ENCODE measurements around the gene MNX1.
A peak's percentile ranks its signal among the peaks of the same experiment; 100 is the strongest.

The MNX1 gene

DNA sequence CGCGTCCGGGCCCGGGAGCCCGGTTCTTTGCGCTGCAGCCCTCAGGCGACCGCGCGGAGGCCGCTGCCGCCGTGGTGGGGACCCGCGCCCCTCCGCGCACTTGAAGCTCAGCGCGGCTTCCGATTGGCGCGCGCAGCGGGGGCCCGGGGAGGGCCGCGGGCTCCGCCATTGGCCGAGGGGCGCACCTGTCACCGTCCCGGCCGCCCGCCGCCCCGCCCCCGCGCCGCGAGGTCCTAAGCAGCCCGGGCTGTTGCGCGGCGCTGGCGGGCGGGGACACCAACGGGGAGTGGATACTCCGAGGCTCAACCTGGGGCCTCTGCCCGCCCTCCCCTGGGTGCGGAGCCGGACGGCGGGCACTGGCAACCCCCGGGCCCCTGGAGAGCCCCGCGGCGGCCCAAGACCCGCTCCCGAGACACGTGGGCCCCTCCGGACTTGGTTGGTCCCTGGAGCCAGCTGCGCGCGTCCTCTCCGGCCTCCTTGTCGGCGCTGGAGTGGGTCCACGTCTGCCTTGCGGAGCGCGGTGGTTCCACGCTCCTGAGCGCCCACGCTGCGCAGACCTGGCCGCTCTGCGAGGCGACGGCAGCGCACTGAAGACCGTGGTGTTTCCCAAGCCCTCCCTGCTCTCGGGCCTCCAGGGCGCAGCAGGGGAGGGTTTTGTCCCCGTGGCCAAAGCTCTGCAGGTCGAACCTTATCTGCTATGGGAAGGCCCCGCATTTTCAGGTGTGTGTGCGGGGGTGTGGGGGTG, at the start of gene MNX1:
Gene MNX1, minus strand, starts transcription at position 76 of the 745 bp plus-strand sequence. CDS start 313 bp downstream, outside the sequence.
- DNase-seq (ENCODE audit: low read depth in 2 of 2) = no peak

DNA sequence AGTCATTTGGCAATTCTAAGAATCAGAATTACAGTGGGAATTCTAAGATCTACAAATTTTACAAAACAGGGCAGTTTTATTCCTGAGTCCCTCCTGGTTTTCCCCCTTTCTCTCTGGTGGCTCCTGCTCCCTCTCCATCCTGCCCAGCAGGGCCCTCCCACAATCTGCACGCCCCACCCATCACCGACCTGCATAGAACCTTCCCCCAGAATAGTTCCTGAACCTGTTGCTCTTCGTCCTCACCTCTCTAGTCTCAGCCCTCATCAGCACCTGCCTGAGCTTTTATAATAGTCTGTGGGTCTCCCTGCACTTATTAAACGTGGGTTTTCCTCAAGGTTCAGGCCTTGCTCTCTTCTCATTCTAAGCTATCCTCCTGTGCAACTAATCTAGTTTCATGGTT, 49.1 kb upstream of the MNX1 start:
- DNase-seq (ENCODE audit: low read depth in 2 of 2) = no peak

DNA sequence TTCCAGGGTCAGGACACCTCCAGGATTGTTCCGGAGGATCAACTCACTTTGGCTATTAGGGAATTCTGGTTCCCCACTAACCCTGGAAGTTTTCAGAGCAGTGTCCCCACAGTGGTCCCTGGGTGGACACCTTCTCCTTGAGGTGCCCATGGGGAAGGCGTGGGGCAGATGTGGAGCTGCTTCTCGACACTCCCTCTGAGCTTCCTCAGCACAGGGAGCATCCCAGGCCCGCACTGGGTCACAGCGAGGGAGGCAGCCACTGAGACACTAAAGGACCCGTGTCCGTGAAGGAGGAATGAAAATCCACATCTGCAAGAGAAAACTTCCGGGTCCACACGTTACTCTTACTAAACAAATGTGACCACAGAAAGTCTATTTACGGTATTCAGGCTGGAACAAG, 48.2 kb upstream of the MNX1 start:
- no peak for DNase-seq (ENCODE audit: low read depth in 2 of 2)

DNA sequence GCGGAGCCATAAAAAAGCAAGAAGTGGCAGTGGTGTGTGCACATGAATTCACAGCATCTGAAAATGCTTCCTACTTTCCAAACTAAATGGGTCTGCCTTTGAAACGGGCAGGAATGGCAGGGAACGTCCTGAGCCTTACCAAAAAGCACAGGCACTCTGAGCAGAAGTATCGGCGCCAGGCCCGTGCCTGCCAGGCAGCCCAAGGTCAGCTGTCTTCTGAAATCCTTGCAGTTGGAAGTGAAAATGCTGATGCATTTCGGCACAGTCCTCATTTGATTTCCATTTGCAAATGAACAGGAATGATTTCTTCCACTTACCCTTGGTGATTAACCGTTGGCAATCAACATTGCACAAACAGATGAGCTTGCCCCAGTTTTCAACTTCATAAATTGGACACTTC, 47.6 kb upstream of the MNX1 start:
- no peak for DNase-seq (ENCODE audit: low read depth in 2 of 2)

DNA sequence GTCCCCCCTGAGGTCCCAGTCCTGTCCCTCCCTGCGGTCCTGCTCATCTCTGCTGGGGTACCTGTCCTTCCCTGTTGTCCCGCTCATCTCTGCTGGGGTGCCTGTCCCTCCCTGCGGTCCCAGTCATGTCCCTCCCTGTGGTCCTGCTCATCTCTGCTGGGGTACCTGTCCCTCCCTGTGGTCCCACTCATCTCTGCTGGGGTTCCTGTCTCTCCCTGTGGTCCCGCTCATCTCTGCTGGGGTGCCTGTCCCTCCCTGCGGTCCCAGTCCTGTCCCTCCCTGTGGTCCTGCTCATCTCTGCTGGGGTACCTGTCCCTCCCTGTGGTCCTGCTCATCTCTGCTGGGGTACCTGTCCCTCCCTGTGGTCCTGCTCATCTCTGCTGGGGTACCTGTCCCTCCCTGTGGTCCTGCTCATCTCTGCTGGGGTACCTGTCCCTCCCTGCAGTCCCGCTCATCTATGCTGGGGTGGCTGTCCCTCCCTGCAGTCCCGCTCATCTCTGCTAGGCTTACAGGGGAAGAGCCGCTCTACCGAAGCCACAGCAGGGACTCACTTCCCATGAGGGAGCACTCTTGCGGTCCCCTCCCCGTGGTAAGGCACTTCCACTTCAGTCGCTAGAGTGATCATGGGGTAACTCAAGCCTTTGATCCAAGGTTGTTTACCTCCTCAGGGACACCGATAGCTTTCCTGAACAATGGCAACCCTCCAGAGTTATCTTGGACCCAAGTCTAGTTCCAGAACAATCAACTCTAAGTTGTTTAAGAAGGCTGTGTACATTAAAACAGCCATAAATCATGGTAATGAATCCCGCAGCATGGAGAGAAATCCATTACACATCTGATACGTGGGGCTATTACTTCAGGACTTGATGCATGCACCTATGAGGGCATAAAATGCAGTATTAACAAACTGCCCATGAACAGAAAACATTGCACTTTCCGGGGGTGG, 46.8 kb upstream of the MNX1 start:
- no peak for DNase-seq (ENCODE audit: low read depth in 2 of 2)

DNA sequence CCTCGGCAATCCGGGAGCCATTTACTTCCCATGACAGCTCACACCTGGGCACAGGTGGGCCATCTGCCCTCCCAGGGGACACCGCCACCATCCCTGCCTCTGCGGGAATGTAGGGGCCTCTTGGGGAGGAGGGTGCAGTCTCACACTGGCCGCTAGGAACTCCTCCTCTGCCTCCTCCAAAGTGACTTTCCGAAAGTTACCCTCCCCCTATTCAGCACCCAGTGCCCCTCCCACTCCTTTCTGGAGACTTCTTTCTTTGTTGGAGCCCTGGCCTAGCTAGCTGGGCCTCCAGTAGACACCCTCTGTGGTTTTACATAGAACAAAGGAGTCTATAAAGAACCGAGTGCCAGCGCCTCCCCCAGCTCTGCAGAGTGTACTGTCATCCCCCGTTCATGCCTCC, 45.8 kb upstream of the MNX1 start:
- no peak for DNase-seq (ENCODE audit: low read depth in 2 of 2)

DNA sequence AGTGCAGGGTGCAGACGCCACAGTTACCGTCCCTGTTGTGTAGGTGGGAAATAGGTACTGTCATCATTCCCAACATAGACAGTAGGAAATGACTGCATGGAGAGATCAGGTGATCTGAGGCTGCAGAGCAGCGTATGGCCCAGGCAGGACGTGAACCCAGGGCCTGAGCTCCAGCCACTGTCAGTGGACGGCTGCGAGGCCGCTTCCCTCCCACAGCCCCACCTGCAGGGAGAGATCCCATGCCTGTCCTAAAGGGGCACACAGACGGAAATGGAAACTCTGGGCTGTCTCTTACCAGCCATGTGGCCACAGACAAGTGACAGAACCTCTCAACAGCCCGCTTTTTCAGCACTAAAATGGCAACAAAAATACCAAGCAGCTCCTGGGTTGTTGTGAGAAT, 44.5 kb upstream of the MNX1 start:
- no peak for DNase-seq (ENCODE audit: low read depth in 2 of 2)

DNA sequence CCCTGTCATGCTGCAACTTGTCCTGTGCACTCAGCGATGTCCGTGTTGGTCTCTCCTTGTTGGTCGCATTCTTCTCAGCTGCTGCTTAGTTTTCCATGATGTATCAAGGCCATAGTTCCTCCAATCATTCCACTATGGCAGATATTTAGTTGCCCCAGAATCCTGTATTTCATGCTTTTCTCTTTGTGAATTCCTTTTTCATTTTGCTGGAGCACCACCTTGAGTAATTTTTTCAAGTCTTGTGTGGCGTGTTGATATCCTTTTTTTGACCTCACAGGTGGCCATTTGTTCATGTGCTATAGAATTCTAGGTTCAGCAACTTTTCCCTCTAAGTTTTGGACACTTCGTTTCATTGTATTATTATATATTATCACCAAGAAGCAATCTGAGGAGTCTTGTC, 42.7 kb upstream of the MNX1 start:
- no peak for DNase-seq (ENCODE audit: low read depth in 2 of 2)

DNA sequence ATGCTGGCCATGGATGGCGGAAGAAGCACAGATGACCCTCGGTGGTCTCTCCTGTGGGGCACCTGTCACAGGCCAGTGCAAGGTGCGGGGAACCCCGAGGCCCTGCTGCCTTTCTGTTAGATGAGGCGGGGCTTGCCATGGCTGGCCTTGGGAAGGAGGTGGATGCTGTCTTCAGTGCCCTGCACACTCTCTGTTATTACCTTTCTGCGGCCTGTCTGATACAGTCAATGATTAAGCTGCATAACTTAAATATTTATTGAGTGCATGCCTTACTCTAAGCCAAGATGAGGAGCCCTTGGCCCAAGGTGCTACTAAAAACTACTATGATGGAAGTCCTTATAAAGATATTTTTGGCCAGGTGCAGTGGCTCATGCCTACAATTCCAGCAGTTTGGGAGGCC, 36.7 kb upstream of the MNX1 start:
- DNase-seq (ENCODE audit: low read depth in 2 of 2) = no peak

DNA sequence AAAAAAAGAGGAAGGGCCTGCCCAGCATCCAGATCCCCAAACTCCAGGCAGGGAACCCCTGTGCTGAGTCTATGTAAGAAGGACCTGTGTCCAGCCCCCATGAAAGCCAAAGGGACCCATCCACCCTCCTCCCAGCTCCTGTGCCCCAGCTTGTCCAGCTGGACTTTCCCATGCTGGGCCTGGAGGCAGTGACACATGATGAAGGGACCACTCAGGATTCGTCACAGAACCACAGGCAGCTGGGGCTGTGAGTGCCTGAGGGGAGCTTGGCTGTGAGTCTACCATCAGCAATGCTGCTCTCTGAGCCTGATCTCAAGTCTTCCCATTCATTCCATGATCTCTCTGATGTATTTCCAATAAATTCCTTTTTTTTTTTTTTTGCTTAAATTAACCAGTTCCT, 36.2 kb upstream of the MNX1 start:
- DNase-seq (ENCODE audit: low read depth in 2 of 2) = peak in 1 of 2 experiments; percentile 6

DNA sequence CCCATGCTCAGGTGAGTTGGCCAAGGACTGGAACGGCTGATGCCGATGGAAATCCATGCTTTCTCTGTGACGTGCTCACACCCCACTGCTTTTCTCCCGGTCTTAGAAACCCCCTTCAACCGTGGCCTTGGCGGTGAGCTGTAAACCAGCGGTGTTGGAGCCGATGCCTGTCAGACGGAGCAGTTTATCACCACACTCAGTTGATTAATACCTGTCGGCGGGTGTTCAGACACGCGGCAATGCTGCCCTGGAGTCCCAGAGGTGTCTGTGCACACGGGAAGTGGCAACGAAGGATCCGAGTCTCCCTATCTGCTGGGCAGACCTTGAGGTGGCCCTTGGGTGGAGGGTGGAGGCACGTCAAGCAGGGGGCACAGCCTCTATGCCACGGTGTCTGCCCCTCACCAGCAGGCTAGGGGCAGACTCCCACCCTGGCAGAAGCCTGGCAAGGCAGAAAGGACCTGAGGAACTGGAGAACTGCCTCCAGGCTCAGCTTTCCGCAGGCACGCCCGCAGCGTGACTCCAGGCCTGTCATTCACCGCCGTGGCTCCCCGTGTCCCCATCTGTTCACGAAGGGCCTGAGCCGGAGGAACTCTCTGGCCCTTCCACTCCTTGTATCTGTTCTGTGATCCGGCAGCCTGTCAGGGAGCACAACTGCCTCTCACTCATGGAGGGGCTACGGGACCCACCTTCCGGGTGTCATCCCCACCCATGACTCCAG, 34.6 kb upstream of the MNX1 start:
- no peak for DNase-seq (ENCODE audit: low read depth in 2 of 2)

DNA sequence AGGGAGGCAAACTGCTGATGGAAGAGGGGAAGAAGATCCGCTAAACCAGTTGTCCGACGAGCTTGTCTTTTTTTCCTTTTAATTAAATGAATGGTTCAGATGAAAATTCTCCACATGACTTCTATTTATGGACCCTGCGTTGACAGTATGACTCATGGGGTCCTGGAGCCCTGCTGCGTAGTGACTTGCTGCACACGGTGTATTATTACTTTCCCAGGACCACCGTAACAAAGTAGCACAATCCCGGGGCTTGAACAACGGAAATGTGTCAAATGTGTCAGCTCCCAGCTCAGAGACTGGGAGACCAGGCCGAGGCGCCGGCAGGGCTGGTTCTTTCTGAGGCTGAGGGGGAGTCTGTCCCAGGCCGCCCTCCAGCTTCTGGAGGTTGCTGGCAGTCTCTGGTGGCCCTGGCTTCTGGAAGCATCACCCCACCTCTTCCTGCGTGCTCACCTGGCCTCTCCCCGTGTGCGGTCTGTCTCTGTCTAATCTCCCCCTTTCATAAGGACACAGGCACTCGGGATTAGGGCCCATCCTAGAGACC, 33.8 kb upstream of the MNX1 start:
- DNase-seq (ENCODE audit: low read depth in 2 of 2) = peak in 1 of 2 experiments; percentile 9

DNA sequence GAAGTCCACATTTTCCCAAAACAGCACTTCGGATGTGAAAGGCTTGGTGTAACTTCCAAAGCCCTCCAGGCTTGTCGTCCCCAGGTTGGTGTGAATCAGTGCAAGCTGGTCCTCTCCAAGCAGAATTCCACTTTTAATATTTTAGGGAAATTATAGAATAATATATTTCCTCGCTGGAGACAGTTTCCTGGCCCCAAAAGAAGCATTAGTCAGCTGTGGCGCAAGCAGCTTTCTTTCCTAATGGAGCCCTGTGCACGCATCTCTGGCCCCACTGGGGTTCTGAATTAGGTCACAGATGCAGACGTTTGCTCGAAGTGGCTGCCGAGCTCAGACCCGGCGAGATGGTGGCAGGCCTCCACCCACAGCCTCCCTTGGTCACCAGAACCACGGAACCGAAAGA, 33.3 kb upstream of the MNX1 start:
- peak; percentile 52 to 62 for DNase-seq (ENCODE audit: low read depth in 2 of 2)

DNA sequence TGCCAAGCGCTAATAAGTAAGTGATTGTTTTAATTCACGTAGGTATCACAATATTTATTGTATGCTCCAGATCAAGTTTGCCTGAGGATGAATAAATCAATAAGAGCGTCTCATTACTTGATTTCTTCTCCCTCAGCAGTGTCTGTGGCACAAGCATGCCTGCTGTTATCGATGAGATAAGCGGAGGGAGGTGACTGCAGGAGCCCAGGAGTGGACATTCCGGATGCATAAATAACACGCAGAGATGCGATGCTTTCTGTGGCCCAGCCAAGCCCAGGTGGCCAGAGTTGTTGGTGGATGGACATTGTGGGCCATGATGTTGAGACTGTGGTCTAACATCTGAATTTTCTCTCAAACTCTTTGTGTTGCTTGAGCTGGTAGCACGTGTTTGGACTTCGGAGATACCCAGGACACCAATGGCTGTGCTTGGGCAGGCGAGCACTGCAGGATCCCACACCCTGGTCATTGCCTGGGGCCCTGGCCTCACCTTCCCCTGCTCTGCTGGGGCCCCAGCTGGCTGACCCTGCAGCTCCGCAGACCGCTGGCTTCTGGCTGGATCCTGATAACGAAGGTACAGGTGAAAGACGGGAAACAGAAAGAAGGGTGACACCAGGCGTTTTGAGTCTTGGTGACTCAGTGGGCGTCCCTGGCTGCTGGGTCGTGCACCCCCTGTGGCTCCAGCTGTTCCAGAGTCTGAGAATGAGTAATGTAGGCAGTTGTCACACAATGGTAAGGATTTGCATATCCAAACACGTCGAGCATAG, 31.2 kb upstream of the MNX1 start:
- DNase-seq (ENCODE audit: low read depth in 2 of 2) = no peak

DNA sequence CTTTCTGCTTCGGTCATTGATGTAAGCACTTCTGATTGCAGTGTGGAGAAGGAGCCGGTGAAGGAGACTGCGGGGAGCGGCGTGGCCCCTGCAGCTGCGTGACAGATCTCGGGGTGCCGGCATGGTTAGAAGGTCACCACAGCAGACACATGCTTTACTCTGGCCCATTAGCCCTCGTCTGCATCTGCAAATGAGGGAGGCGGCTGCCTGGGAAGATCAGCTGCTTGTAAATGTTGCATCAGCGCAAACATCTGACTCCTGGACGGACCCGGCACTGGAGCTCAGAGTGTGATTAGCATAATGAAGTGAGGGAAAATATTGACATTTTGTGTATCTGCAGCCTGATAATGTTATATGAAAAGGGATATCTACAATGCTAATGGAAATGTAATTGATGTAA, 30.5 kb upstream of the MNX1 start:
- DNase-seq (ENCODE audit: low read depth in 2 of 2) = no peak

DNA sequence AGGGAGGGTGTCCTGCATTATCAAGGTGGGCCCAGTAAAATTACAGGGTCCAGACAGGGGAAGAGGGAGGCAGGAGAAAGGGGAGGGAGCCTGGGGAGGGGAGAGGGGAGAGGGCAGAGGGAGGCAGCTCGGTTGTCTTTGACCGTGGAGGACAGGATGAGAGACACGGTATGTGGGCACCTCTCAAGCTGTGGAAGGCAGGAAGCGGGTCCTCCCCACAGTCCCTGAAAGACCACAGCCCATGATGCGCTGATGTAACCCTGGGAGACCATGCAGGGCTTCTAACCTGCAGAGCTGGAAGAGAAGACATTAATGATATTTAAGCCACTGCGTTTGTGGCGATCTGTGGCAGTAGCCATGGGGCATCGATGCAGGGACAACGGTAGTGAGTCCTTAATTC, 27.2 kb upstream of the MNX1 start:
- DNase-seq (ENCODE audit: low read depth in 2 of 2) = no peak

DNA sequence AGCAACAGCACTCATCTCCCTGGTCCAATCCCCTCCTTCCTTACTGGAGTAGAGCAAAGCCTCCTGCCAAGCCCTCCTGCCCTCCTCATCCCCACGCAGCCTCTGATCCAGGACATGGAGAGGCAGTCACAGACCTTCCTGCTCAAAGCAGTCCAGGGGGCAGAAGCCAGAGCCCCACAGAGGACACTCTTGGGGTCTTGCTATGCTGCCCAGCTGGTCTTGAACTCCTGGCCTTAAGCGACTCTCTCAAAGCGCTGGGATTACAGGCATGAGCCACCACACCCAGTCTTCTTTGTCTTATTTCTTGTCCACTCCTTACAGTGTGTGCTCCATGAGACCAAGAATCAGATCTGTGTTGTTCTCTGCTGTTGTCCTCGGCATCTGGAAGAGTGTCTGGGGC, 26.6 kb upstream of the MNX1 start:
- DNase-seq (ENCODE audit: low read depth in 2 of 2) = no peak

DNA sequence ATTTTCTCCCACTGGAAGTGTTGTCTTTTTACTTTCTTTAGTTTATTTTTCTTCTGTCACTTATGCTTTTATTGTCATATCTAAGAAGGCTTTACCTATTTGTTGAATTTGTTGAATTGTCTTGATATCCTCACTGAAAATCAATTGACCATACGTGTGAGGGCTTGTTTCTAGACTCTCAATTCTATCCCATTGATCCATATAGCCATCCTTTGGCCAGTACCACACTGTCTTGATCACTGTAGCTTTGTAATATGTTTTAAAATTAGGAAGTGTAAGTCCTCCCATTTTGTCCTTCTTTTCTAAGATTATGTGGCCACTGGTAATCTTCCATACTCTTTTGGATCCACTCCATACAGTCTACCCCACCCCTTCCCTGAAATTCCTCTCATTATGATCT, 25.5 kb upstream of the MNX1 start:
- DNase-seq (ENCODE audit: low read depth in 2 of 2) = no peak

DNA sequence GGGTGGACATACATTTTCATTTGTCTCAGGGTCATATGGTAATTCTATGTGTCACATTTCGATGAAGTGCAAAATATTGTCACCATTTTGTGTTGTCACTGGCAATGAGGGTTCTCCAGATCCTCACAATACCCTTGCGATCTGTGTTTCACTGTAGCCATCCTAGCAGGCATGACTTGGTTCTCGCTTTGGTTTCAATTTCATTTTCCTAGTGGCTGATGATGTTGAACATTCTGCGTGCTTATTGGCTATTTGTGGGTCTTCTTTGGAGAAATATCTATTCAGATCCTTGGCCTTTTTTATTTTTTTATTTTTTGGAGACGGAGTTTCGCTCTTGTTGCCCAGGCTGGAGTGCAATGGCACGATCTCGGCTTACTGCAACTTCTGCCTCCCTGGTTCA, 24.8 kb upstream of the MNX1 start:
- DNase-seq (ENCODE audit: low read depth in 2 of 2) = no peak

DNA sequence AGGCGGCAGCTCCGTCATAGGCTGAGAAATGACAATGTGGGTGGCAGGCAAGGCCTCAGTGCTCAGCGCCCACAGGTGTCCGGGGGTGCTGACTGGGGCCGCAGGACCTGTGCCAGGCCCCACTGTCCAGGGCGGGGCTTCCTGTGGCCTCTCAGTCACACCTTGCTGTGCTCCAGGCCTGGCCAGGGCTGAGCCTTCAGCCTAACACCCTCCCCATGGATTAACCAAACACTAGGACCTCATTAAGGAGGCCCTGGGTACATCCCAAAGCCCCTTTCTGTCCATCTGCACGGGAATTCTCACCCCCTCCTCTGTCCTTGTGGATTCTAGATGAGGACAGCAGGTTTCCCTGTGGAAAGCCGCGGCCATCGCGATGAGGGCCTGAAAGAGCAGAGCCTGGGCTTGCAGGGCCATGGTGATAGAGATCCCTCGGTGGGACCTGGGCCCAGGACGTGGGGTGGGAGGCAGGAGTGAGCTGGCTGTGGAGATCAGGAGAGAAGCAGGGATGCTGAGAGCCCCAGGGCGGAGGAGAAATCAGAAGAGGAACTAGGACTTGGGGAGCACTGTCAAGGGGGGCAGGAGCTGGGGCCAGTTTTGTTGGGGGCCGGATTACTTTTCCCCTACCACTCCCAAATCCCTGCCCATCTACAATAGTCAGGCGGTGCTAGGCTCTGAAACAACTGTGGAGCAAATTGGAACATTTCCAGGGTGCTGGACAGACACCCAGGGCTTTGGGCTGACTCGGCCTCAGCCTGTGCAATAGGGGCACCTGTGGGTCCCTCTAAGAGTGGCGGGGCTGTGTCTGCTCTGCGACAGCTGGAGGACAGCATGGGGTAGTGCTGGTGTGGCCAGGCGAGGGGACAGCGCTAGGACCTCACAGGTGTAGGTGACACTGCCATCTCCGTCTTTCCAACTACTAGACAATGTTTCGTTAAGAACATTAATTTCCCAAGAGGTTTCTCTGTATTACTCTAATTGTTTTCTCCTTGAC, 23.3 kb upstream of the MNX1 start:
- no peak for DNase-seq (ENCODE audit: low read depth in 2 of 2)

All from fibroblast of skin of left biceps (primary cell).